Mesodermal cell (in vitro differentiated cells): ENCODE results near the gene SLC6A17.

Source experiments
- H3K27ac ChIP-seq: 2 replicates; pipeline ENCODE4 v1.7.0; 2013; ENCODE audit warnings: mild to moderate bottlenecking, low read depth, low read length, moderate library complexity; ENCODE audit not compliant: severe bottlenecking
- H3K36me3 ChIP-seq: 2 replicates; pipeline ENCODE4 v1.7.1; 2013; ENCODE audit warnings: mild to moderate bottlenecking, low read length, moderate library complexity; ENCODE audit not compliant: control insufficient read depth, insufficient read depth
- H3K4me1 ChIP-seq: one replicate; pipeline ENCODE4 v1.7.1; 2013; ENCODE audit warnings: mild to moderate bottlenecking, low read length; ENCODE audit not compliant: insufficient read depth, control insufficient read depth, poor library complexity, severe bottlenecking
- H3K4me3 ChIP-seq: 2 replicates; pipeline ENCODE4 v1.7.0; 2013; ENCODE audit warnings: low read length, control low read depth, mild to moderate bottlenecking; ENCODE audit not compliant: insufficient read depth, poor library complexity, severe bottlenecking; ENCODE audit errors: extremely low read depth
- H3K9me3 ChIP-seq: 2 replicates; pipeline ENCODE4 v1.7.1; 2013; ENCODE audit warnings: mild to moderate bottlenecking, low read length, moderate library complexity; ENCODE audit not compliant: control insufficient read depth
- WGBS, 2 experiments: methylation state at CpG; one replicate each; pipeline ENCODE4 v1.1.5; 2013; ENCODE audit warnings: missing lambda C conversion rate in 2 of 2; ENCODE audit not compliant: insufficient coverage in 2 of 2; 5-methylcytosine and 5-hydroxymethylcytosine counted together

Gene SLC6A17

GRCh38 chr1:110223127-110223526 lies 72.8 kb downstream of the SLC6A17 start:
- 95 to 97% methylated on average over 27 of the region's 27 CpGs for WGBS, 2 experiments
- no peaks in the 10 kb centered on the region for H3K9me3 ChIP-seq
- H3K36me3 ChIP-seq: peaks cover 32% of the 10 kb centered on the region
- no peak overlapping the region for H3K27ac ChIP-seq
- no peak overlapping the region for H3K4me3 ChIP-seq
- no peaks in the 10 kb centered on the region for H3K4me1 ChIP-seq

GRCh38 chr1:110223581-110223980 lies 73.3 kb downstream of the SLC6A17 start:
- Histone ChIP-seq H3K27ac (no peak overlapping the region), H3K9me3 (no peaks in the 10 kb centered on the region), H3K36me3 (peaks cover 32% of the 10 kb centered on the region), H3K4me1 (no peaks in the 10 kb centered on the region), H3K4me3 (no peak overlapping the region)
- WGBS, 2 experiments: 93 to 96% methylated on average over 17 of the region's 17 CpGs

- WGBS, 2 experiments: 84 to 85% methylated on average over 8 of the region's 8 CpGs
Observed at GRCh38 chr1:110224240-110224995, 74.1 kb downstream of the SLC6A17 start.

GRCh38 chr1:110225212-110225611 lies 74.9 kb downstream of the SLC6A17 start:
- WGBS, 2 experiments: 82 to 83% methylated on average over 6 to 7 of the region's 7 CpGs
- Histone ChIP-seq H3K9me3 (no peaks in the 10 kb centered on the region), H3K36me3 (peaks cover 32% of the 10 kb centered on the region), H3K4me1 (peaks cover 2% of the 10 kb centered on the region), H3K4me3 (no peak overlapping the region), H3K27ac (no peak overlapping the region)

More at GRCh38 chr1:110224240-110224995, 74.1 kb downstream of the SLC6A17 start:
- Histone ChIP-seq H3K36me3 (peaks cover 32% of the 10 kb centered on the region), H3K9me3 (no peaks in the 10 kb centered on the region), H3K27ac (no peak overlapping the region), H3K4me1 (no peaks in the 10 kb centered on the region), H3K4me3 (no peak overlapping the region)

GRCh38 chr1:110225756-110226404 lies 75.6 kb downstream of the SLC6A17 start:
- H3K4me3 ChIP-seq: no peak overlapping the region
- peaks cover 32% of the 10 kb centered on the region for H3K36me3 ChIP-seq
- WGBS, 2 experiments: 91 to 94% methylated on average over 10 to 16 of the region's 18 CpGs
- H3K4me1 ChIP-seq: peaks cover 8% of the 10 kb centered on the region
- no peak overlapping the region for H3K27ac ChIP-seq
- H3K9me3 ChIP-seq: no peaks in the 10 kb centered on the region

GRCh38 chr1:110227774-110228173 lies 77.5 kb downstream of the SLC6A17 start:
- no peak overlapping the region for H3K27ac ChIP-seq
- 92 to 93% methylated on average over 8 to 11 of the region's 12 CpGs for WGBS, 2 experiments
- H3K4me3 ChIP-seq: no peak overlapping the region
- H3K36me3 ChIP-seq: peaks cover 39% of the 10 kb centered on the region
- peaks cover 8% of the 10 kb centered on the region for H3K4me1 ChIP-seq
- no peaks in the 10 kb centered on the region for H3K9me3 ChIP-seq

GRCh38 chr1:110228381-110228780 lies 78.1 kb downstream of the SLC6A17 start:
- 97 to 98% methylated on average over 6 to 9 of the region's 12 CpGs for WGBS, 2 experiments
- Histone ChIP-seq H3K9me3 (no peaks in the 10 kb centered on the region), H3K36me3 (peaks cover 40% of the 10 kb centered on the region), H3K4me1 (peaks cover 8% of the 10 kb centered on the region), H3K27ac (no peak overlapping the region), H3K4me3 (no peak overlapping the region)

GRCh38 chr1:110228869-110229268 lies 78.6 kb downstream of the SLC6A17 start:
- Histone ChIP-seq H3K27ac (no peak overlapping the region), H3K4me1 (peaks cover 8% of the 10 kb centered on the region), H3K36me3 (peaks cover 36% of the 10 kb centered on the region), H3K4me3 (no peak overlapping the region), H3K9me3 (no peaks in the 10 kb centered on the region)
- WGBS, 2 experiments: 89 to 96% methylated on average over 7 to 9 of the region's 9 CpGs

- H3K4me3 ChIP-seq: no peak overlapping the region
- H3K27ac ChIP-seq: no peak overlapping the region
- H3K36me3 ChIP-seq: peaks cover 36% of the 10 kb centered on the region
- H3K4me1 ChIP-seq: peaks cover 11% of the 10 kb centered on the region
- H3K9me3 ChIP-seq: no peaks in the 10 kb centered on the region
- 88 to 93% methylated on average over 13 to 18 of the region's 21 CpGs for WGBS, 2 experiments
Observed at GRCh38 chr1:110229348-110230001, 79.2 kb downstream of the SLC6A17 start.

GRCh38 chr1:110230381-110231199 lies 80.3 kb downstream of the SLC6A17 start:
- 92 to 94% methylated on average over 9 to 11 of the region's 11 CpGs for WGBS, 2 experiments
- Histone ChIP-seq H3K4me3 (no peak overlapping the region), H3K4me1 (peaks cover 21% of the 10 kb centered on the region), H3K9me3 (no peaks in the 10 kb centered on the region), H3K27ac (no peak overlapping the region), H3K36me3 (peaks cover 29% of the 10 kb centered on the region)
